K562 (cell line): ENCODE measurements around the gene CSNK1G1. TPM values are rescaled to one million over a fixed set of nuclear protein-coding genes. Genes with fewer than 3 reads are reported as not detected.
A peak's percentile ranks its signal among the peaks of the same experiment; 100 is the strongest.

Experiments used
- ASH1L ChIP-seq: fragments of 450-650 bp; IDR thresholded peaks from 2 replicates; pipeline ENCODE4 v1.6.1; 2018; ENCODE audit warnings: borderline replicate concordance, mild to moderate bottlenecking, low read depth; ENCODE audit not compliant: partially characterized antibody
- CBFA2T3 ChIP-seq: fragments of 450-650 bp; IDR thresholded peaks from 2 replicates; pipeline ENCODE4 v1.6.1; 2017
- CGGBP1 ChIP-seq: fragments of 250-450 bp; sonication (Bioruptor Pico); IDR thresholded peaks from 2 replicates; pipeline ENCODE4 v1.9.0; 2021; ENCODE audit warnings: mild to moderate bottlenecking
- CTBP1 ChIP-seq: fragments of 450-650 bp; IDR thresholded peaks from 2 replicates; pipeline ENCODE4 v1.6.1; 2016; ENCODE audit warnings: borderline replicate concordance
- FOXA3 ChIP-seq, 2 experiments: fragments of 450-650 bp in 1 of 2; sonication (generic) in 1 of 2; formaldehyde crosslinking; IDR thresholded peaks in 1 of 2; conservative IDR thresholded peaks in 1 of 2; 2 replicates each; pipeline versions ENCODE4 v1.4.0 to v1.8.0; 2020 to 2022; ENCODE audit warnings: mild to moderate bottlenecking in 2 of 2, missing genetic modification reagents in 1 of 2
- MYC ChIP-seq, 2 experiments: fragments of 250-450 bp in 1 of 2; sonication (Bioruptor Pico) in 1 of 2; IDR thresholded peaks; 2 replicates each; pipeline versions ENCODE4 v1.5.1 to v1.6.1; 2012 to 2021; ENCODE audit warnings: low read depth in 2 of 2, borderline replicate concordance in 1 of 2, improper control_type of control experiment in 1 of 2, low read length in 1 of 2, mild to moderate bottlenecking in 1 of 2, moderate library complexity in 1 of 2
- NR2C1 ChIP-seq, 2 experiments: fragments of 450-650 bp; IDR thresholded peaks; 2 replicates each; pipeline ENCODE4 v1.6.1; 2017; ENCODE audit warnings: mild to moderate bottlenecking in 2 of 2, antibody characterized with exemption in 1 of 2, inconsistent platforms in 1 of 2, missing compliant biosample characterization in 1 of 2, missing genetic modification characterization in 1 of 2
- POLR2A ChIP-seq: fragments of 450-650 bp; conservative IDR thresholded peaks from 2 replicates; pipeline ENCODE4 v1.6.1; 2016
- POLR2G ChIP-seq: fragments of 200-400 bp; formaldehyde crosslinking; IDR thresholded peaks from 2 replicates; pipeline ENCODE4 v1.6.1; 2017; ENCODE audit warnings: low read depth, mild to moderate bottlenecking, antibody characterized with exemption, low read length, moderate library complexity
- RAD21 ChIP-seq, 2 experiments: fragments of 250-450 bp in 1 of 2; fragments of 450-650 bp in 1 of 2; sonication (Bioruptor Pico) in 1 of 2; formaldehyde crosslinking in 1 of 2; IDR thresholded peaks in 1 of 2; conservative IDR thresholded peaks in 1 of 2; 2 replicates each; pipeline versions ENCODE4 v1.4.0 to v1.8.0; 2020 to 2022; ENCODE audit warnings: mild to moderate bottlenecking in 2 of 2, moderate library complexity in 1 of 2
- SIN3A ChIP-seq, 2 experiments: fragments of 150-350 bp in 1 of 2; IDR thresholded peaks; 2 replicates each; pipeline ENCODE4 v1.6.1; 2011 to 2016; ENCODE audit warnings: borderline replicate concordance in 2 of 2, low read depth in 2 of 2, low read length in 2 of 2, mild to moderate bottlenecking in 2 of 2, moderate library complexity in 2 of 2; ENCODE audit not compliant: control insufficient read depth in 1 of 2
- SUPT5H ChIP-seq: fragments of 450-650 bp; IDR thresholded peaks from 2 replicates; pipeline ENCODE4 v1.6.1; 2016
- TCF3 ChIP-seq: sonication (generic); formaldehyde crosslinking; IDR thresholded peaks from 2 replicates; pipeline ENCODE4 v1.4.0; 2020; ENCODE audit warnings: mild to moderate bottlenecking, missing genetic modification reagents
- TCF7L2 ChIP-seq: fragments of 150-350 bp; IDR thresholded peaks from 2 replicates; pipeline ENCODE4 v1.6.1; 2016; ENCODE audit warnings: low read depth, mild to moderate bottlenecking, low read length, moderate library complexity
- TRIM25 ChIP-seq: fragments of 450-650 bp; IDR thresholded peaks from 2 replicates; pipeline ENCODE4 v1.7.0; 2016; ENCODE audit warnings: borderline replicate concordance
- ZBTB5 ChIP-seq: fragments of 450-650 bp; IDR thresholded peaks from 2 replicates; pipeline ENCODE4 v1.6.1; 2017; ENCODE audit warnings: antibody characterized with exemption
- ZEB2 ChIP-seq: fragments of 450-650 bp; IDR thresholded peaks from 2 replicates; pipeline ENCODE4 v1.6.1; 2016
- ZNF184 ChIP-seq: sonication (generic); formaldehyde crosslinking; IDR thresholded peaks from 2 replicates; pipeline ENCODE4 v1.5.0; 2020; ENCODE audit warnings: missing genetic modification reagents
- ZNF518B ChIP-seq: fragments of 250-450 bp; sonication (Bioruptor Pico); IDR thresholded peaks from 2 replicates; pipeline ENCODE4 v1.5.0; 2021; ENCODE audit warnings: mild to moderate bottlenecking, moderate library complexity
- ZSCAN29 ChIP-seq: fragments of 450-650 bp; IDR thresholded peaks from 2 replicates; pipeline ENCODE4 v1.6.1; 2017
- polyA plus RNA-seq, 8 experiments: library from polyadenylated mRNA; depleted of rRNA in 4 of 8; stranded (reverse) in 5 of 8; unstranded in 3 of 8; fragments of >200 nt; fragmentation: Nextera tagmentation in 2 of 8; fragmentation: Illumina TruSeq in 1 of 8; extraction: Ambion mirVana in 2 of 8; extraction: Trizol in 1 of 8; gene quantifications; 2 replicates each; pipeline versions ENCODE4 v1.2.1 to v1.2.3, GENCODE V29; 2011 to 2014; ENCODE audit warnings: inconsistent platforms in 1 of 8, missing spikeins in 1 of 8
- total RNA-seq, 7 experiments: library from RNA; depleted of rRNA in 6 of 7; stranded (reverse); fragments of >200 nt in 6 of 7; fragmentation: Illumina TruSeq in 2 of 7; extraction: Trizol in 2 of 7; gene quantifications; 2 replicates each; pipeline versions ENCODE4 v1.2.1 to v1.2.3, GENCODE V29; 2011 to 2021; ENCODE audit warnings: low replicate concordance in 1 of 7

The CSNK1G1 gene
- total and polyA plus RNA-seq, 9 of the 15 experiments (the other 6 are each of a cell fraction or from before 2014, with no cell fraction given) = 4.5 to 18.5 (median 9.5) TPM

DNA sequence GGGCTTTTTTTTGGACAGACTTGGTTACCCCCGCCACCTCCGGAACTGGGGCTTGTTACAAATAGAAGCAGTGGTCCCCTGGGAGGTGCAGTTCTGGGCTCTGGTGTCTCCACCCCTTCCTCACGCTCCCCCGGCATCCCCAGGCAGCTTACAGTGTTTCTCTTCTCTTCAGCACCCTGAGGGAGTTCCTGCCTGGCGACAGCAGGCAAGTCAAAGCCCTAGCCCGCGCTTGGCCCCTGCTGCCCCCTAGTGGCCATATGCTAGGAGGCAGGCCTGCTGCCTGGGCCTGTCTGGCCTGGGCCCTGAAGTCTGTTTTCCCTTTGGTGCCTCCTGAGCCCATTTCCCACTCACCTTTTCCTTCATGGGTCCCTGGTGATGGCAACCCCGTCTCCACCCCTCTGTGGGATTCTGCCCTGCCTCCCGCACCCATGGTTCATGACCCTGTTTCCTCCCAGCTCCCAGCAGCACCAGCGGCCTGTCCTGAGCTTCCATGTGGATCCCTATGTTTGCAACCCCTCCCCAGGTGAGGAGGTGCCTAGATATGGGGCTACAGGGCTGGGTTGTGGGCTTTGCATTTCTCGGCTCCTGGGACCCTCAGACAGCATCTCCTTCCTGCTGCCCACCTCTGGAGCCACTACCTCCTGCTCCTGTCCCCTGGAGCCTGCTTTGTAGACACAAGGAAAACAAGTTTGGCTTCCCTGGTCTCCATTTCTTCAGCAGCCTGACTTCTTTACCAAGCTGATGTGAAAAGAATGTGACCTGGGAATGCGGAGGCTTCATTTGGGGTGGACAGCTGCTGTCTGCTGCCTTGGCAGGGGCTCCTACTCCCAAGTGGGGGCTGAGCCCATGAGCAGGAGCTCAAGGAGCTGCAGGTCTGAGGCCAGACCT, 202.2 kb downstream of the CSNK1G1 start (continued):
- TF ChIP-seq ZBTB5 (no peak), TCF7L2 (no peak), TCF3 (no peak), TRIM25 (no peak), MYC (IDR thresholded peaks at IDR 0.05; ENCODE audit: low read depth, low read length) (0 out of 2 replicates have a peak, but pooled peaks have one; percentile 26), MYC (CRISPR knock-in tag; IDR thresholded peaks at IDR 0.05; ENCODE audit: borderline replicate concordance, low read depth) (no peak), ASH1L (no peak), SIN3A (IDR thresholded peaks at IDR 0.05; ENCODE audit: borderline replicate concordance in 2 of 2, control insufficient read depth in 1 of 2, low read depth in 2 of 2, low read length in 2 of 2) (no peak), FOXA3 (CRISPR knock-in tag; conservative IDR thresholded peaks at IDR 0.05 in 1 of 2, IDR thresholded peaks at IDR 0.05 in 1 of 2) (no peak), ZSCAN29 (no peak), RAD21 (CRISPR knock-in tag; conservative IDR thresholded peaks at IDR 0.05 in 1 of 2, IDR thresholded peaks at IDR 0.05 in 1 of 2) (peak; percentile 67 to 90), ZNF518B (CRISPR knock-in tag) (no peak), CGGBP1 (no peak), POLR2G (peak; percentile 84), ZEB2 (no peak), ZNF184 (no peak), SUPT5H (peak; percentile 75), POLR2A (peak; percentile 77), CTBP1 (peak; percentile 52), CBFA2T3 (no peak), NR2C1 (IDR thresholded peaks at IDR 0.05) (no peak), NR2C1 (tag; IDR thresholded peaks at IDR 0.05) (no peak)
